GM19397 (cell line): ENCODE results near the gene KMT5B.
"Not testable (repeated sequence)": the region's sequence is repeated elsewhere in the genome, so short reads cannot be mapped to it uniquely, and the experiment has no call there.

Source experiments
- ATAC-seq: cut with Tn5 transposase; IDR thresholded peaks from one replicate; pipeline ENCODE4 v1.9.1; 2021; ENCODE audit warnings: mild to moderate bottlenecking, moderate library complexity; ENCODE audit not compliant: unreplicated experiment

Gene KMT5B

DNA sequence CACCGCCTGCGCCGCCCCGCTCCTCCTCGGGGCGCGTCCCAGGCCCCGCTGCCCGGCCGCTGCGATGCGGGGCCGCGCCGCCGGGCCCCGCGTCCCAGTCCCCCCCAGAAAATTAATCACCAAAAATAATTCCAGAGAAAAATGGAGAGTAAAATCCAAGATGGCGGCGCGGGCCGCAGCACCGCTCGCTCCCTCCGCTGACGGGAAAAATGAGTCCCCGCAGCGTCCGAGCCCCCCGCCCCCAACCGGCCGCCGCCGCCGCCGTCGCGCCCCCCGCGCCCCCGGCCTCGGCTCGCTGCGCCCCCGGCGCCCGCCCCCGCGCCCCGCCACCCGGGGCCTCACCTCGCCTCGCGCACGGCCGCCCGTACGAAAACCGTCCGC is at the start of gene KMT5B:
KMT5B (minus strand) TSS at position 162 of the 381 bp plus-strand sequence. CDS start 23,220 bp downstream, outside the sequence.
- ATAC-seq, result no peak

DNA sequence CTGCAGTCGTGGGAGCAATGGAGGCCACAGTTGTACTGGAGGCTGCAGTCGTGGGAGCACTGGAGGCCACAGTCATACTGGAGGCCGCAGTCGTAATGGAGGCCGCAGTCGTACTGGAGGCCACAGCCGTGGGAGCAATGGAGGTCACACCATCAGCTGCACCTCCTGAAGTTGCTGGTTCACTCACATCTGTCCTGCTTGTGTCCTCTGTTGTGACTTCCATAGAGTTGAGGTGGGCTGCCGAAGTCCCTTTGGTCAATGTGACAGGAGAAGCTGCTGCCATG is 49.4 kb upstream of the KMT5B start:
- no peak for ATAC-seq

DNA sequence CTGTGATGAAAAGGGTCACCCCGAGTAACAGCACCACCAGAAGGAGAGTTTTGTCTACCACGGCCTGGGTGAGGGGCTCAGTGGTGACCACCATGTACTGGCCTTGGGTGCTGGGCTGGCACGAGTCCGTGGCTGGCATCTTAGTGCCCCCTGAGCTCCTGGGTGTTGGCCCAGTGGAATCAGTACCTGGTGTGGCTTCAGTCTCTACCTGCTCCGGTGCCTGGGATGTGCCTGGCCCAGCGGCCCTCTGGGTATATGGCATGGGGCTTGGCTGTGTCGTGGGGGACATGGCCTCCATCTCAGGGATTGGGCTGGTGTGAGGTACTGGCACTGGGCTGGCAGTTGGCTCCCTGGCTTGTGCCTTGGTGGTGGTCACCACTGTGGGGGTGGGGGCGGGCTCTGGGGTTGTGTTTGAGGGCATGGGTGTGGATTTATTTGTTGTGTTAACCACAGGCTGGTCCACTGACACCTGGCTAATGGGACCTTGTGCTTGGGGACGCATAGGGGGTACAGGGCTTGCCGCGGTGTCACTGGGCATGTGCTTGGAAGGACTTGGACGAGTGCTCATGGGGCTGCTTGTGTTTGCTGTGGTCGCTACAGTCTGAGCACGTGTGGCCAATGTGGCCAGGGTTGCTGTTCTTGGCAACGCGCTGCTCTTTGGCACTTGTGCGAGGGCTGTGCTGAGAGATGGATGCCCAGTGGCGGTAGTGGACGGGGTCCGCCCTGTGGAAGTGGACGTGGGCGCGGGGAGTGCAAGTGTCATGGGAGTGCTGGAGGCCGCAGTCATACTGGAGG is 48.9 kb upstream of the KMT5B start:
- no peak for ATAC-seq

DNA sequence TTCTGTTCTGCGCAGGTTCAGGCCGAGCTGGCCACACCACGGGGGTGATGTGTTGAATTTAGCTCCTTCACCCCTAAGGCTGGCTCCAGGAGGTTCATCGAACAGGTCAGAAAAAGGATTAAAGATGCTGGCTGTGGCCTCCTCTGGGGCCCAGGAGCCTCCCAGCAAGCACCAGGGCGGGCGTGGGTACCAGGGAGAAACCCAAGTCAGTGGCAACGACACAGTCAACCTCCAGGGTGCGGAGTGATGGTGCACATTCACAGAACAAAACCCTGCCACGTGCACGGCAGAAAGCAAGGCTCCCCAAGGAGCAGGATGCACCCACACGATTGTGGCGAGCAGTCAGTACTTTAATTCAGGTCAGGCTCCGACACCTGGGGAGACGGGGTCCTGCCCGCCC is 47.9 kb upstream of the KMT5B start:
- no peak for ATAC-seq

DNA sequence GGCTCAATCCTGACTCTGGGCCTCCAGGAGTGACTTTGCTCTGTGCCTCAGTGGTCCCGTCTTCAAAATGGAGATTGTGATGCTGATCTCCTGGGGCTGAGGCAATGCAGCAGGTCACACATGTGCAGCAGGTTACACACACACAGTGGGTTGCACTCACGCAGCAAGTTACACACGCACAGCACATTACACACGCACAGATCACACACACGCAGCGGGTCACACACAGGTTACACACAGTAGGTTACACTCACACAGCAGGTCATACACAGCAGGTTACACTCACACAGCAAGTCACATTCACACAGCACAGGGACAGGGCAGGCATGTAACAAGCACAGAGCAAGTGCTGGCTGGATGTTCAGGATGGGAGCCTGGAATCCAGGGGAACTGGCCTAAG is 47.4 kb upstream of the KMT5B start:
- ATAC-seq, result no peak

DNA sequence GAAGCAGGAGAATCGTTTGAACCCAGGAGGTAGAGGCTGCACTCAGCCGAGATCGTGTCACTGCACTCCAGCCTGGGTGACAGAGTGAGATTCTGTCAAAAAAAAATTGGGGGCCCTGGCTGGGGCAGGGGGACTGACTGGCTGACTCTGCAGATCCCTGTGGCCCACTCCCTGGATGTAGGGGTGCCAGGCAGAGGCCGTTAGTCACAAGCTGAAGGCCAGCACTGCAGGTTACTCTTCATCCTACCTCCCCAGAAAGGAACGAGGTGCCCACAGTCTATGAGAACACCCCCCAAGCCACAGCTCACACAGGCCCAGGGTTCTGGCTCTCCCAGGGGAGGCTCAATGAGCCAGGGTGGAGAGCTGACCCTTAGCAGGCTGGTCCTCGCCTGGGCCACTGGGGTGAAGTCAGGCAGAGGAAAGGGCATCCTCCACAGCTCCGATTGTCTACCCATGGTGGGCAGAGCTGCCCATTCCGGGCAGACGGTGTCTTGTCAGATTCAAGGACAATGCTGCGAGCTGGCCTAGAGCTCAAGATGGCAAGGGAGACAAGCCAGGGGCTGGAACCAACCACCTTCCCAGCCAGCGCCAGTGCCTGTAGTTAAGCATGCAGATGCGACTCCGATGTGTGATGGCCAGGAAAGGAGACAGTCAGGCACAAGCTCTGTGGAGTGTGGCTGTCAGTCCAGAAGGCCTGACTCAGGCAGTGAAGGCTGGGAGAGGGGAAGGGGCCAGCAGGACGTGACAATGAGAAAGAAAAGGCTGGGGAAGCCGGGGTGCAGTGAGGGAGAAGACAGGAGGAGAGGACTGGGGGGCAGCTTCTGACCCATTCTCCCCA is 46.2 kb upstream of the KMT5B start:
- ATAC-seq, result no peak

DNA sequence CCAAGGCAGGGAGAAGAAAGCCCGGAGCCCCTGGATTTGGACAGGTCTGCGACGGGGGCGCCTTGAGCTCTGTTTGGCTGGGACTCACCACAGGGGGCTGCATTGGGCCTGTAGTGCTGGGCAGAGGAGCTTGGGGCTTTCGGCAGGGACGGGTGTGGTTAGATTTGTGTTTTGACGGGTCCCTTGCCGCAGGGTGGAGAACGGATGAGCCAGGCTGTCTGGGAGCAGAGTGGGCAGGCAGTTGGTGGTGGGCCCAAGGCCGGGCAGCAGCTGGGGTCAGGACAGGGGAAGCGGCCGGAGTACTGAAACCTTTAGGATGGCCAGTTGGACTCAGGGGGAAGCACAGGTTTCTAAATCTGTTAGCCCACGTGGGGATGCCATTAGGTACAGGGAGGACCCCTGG is 45.3 kb upstream of the KMT5B start:
- no peak for ATAC-seq

DNA sequence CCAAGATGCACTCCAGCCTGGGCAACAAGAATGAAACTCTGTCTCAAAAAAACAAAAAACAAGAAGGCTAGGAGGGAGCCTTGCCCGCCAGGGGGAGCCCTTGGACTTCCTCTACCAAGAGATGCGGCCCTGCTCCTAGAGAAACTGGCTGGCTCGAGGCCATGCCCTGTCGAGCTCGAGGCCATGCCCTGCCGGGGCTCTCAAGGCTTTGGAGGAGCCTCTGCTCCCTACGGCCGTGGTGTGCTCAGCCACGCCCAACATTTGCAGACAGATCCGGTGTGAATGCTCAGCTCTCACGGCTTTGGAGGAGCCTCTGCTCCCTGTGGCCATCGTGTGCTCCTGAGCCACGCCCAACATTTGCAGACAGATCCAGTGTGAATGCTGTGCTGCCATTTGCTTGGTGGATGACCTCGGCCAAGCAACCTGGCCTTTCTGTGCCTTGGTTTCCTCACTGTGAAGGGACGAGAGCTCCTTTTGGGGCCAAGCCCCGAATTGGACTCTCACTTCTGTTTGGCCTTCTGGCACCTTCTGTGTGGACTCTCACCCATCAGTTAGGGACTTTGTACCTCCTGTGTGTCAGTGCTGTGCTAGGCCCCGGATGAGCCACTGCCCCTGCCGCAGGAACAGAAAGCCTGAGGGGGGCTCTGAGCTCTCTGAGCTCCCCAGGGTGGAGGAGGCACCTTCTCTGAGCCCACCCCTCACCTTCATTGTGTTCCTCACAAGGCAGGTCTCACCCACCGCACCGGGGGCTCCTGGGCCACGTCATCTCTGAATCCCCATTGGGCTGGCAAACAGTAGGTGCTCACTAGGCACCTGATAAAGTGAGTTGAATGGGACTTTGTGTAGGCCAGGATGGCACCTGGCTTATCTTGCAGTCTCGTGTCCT is 44.6 kb upstream of the KMT5B start:
- ATAC-seq, result no peak

DNA sequence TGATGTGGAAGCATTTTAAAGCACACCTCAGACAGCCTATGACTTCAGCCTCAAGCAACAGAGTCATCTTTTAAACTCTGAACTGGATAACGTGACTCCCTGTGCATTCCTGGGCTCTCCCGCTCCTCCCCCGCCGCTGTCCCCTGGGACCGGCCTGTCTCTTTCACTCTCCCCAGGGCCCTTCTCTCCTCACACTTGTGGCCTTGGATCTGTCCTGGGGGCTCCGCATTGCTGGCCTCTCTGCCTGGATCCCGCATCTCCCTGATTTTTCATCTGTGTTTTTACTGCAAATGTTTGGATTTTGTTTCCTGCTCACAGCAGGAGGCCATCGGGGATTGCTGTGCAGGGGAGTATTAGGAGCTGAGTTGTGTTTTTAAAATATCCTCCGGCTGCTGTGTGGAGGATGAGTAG is 43.2 kb upstream of the KMT5B start:
- no peak for ATAC-seq

DNA sequence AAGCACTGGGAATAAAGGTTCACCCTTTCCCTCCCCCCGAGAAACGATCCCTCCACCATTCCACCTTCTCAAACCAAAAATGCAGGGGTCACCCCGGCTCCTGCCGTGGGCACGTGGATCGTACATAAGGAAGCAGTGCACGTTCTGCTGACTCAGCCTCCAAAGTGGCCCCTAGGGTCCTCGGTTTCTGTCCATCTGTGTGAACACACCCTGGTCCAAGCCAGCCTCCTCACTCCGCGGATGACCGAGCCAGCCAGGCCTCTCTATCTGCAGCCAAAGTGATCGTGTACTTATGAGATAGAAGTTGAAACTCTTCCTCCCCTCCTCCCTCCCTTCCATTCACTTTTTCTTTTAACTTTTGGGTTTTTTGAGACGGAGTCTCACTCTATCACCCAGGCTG is 42.4 kb upstream of the KMT5B start:
- no peak for ATAC-seq

DNA sequence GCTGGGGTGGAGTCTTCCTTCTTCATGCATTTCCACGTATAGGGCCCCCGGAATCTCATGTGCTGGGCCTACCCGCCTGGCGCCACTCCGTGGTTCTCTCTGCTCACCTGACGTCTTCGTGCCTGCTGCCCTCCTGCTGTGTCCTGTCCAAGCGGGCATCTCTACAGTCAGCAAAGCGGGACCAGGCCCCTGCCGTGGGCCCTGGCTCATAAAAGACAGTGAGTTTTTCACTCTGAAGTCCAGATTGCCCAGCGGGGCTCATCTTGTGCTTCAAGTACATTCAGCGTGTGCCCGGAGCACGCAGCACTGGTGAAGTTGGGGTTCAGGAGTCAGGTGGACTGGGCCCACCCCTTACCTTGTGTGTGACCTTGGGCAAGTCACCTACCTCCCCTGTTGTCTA is 41.3 kb upstream of the KMT5B start:
- no peak for ATAC-seq

DNA sequence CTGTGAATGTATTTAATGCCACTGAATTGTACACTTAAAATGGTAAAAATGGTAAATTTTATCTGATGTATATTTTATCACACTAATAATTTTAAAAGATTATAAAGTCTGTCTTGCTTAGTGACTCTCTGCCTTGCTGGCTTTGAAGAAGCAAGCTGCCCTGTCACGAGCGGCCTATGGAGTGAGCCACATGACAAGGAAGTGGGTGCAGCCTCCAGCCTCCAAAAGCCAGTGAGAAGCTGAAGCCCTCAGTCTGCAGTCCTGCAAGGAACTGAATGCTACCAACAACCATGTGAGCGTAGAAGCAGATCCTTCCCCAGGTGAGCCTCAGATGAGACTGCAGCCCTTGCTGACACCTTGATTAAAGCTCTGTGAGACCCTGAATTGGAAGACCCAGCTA is 38.7 kb upstream of the KMT5B start:
- ATAC-seq, result no peak

DNA sequence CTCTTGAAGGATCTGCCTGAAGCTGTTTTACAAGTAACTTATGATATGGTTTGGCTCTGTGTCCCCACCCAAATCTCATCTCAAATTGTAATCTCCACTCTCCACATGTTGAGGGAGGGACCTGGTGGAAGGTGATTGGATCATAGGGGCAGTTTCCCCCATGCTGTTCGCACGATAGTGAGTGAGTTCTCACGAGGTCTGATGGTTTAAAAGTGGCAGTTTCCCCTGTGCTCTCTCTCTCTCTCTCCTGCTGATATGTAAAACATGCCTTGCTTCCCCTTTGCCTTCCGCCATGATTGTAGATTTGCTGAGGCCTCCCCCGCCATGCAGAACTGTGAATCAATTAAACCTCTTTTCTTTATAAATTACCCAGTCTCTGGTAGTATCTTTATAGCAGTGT is 31.8 kb upstream of the KMT5B start:
- ATAC-seq, result not testable (repeated sequence)

DNA sequence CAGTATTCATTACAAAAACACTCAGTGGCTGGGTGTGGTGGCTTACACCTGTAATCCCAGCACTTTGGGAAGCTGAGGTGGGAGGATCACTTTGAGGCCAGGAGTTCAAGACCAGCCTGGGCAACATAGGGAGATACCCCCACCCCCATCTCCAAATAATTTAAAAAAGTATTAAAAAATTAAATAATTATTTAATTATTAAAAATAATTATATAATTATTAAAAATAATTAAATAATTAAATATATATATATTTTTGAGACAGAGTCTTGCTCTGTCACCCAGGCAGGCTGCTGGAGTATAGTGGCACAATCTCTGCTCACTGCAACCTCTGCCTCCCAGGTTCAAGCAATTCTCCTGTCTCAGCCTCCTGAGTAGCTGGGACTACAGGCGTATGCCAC is 30.8 kb upstream of the KMT5B start:
- not testable (repeated sequence) for ATAC-seq

DNA sequence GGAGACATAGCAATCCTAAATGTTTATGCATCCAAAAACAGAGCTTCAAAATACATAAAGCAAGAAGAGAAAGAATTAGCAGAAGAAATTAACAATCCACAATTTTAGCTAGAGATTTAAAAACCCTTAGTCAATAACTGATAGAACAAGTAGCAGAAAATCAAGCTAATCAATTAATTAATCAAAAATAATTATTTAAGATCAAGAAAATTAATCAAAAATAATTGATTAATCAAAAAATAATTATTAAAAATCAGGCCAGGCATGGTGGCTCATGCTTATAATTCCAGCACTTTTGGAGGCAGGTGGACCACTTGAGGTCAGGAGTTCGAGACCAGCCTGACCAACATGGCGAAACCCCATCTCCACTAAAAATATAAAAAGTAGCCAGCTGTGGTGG is 29.5 kb upstream of the KMT5B start:
- no peak for ATAC-seq

DNA sequence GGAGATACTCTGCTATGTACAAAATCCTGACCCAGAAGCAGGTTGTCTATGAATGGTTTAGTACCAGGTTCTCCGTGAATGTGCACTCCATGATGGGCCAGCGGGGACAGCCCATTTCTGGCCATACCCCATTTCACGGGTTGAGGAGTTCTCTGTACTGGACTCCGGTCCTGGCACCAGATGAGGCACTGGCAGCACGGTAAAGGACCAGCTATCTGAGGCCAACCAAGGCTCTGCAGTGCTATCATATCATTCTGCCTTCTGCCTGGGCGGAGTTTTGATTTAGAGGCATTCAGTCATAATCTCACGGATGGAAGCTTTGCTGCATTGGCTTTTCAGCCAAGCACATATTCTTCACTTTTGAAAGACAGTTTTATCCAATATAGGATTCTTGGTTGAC is 18.5 kb upstream of the KMT5B start:
- ATAC-seq, result no peak

DNA sequence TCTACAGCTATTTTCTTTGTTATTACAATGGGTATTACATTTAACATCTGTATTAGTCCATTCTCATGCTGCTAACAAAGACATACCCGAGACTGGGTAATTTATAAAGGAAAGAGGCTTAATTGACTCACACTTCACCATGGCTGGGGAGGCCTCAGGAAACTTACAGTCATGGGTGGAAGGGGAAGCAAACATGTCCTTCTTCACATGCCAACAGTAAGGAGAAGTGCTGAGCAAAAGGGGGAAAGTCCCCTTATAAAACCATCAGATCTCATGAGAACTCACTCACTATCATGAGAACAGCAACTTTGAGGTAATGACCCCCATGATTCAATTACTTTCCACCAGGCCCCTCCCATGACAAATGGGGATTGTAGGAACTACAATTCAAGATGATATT is 16.5 kb upstream of the KMT5B start:
- no peak for ATAC-seq

DNA sequence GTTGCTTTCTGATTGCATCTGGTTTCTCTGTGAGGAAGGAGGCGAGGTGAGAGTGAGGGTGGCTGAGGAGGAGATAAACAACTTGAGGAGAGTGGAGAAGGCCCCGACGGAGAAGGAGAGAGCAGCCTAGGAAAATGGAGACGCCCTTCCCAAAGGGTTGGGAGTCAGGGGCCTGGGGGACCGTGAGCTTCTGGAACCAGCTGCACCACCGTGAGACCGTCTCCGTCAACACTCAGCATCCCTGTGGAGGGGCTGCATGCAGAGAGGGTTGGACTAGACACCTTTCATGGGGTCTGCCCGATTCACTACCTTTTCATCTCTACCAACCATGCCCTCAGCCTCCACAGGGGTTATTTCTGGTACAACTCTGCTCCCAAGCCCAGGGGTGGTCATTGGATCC is 13.3 kb upstream of the KMT5B start:
- ATAC-seq, result no peak

DNA sequence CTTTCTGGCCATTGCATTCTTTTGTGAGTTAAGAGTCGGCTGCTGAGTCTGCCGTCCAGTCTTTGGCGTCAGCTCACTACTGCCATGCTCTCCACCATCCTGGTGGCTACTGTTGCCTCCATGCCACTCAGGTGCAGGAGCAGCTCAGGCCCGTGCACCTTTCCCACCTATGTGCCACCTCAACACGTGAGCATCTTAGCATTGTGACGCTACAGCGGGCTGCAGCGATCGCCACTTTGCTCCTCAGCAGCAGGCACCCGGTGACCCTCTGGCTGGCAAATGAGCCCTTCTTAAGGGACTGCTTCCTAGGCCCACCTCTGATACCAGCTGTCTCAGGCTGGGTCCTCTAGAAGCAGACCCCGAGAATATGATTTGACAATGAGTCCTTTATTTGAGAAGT is 11.5 kb upstream of the KMT5B start:
- ATAC-seq, result no peak

DNA sequence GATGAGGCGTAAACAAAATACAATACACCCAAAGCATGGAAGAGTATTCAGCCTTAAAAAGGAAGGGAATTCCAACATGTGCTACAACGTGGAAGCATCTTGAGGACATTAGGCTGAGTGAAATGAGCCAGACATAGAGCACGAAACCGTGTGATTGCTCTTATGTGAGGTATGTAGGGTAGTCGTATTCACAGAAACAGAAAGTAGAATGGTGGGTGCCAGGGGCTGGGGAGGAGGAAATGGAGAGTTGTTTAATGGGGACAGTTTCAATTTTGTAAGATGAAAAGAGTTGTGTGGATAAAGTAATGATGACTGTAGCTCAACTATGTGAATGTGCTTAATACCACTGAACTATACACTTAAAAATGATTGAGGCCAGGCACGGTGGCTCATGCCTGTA is 10.2 kb upstream of the KMT5B start:
- ATAC-seq, result no peak

DNA sequence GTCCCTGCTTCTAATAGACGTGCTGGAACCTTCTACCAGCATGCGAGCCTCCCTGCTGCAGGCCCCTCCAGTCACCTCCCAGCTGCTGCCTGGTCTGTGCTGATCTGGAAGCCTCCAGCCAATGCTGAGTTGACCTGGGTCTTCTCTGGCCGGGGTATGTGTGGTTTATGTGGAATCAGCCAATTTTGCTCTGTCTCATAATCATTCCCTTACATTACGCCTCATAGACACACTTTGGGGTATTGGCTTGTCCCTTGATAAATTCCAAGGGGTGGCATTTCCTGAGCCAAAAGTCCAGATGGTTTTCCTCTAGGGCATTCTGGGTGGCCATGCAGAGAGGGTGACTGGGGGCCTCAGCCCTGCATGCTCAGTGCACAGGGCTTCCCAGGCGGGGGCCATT is 8.3 kb upstream of the KMT5B start:
- ATAC-seq, result no peak
